HL-60 (cell line): Measurements from ENCODE around the gene PLCD4.

Experiments used
- GABPA ChIP-seq: IDR thresholded peaks from 2 replicates; pipeline ENCODE4 v1.6.1; 2012; ENCODE audit warnings: low read depth
- SPI1 ChIP-seq: IDR thresholded peaks from 2 replicates; pipeline ENCODE4 v1.6.1; 2012; ENCODE audit warnings: low read depth, mild to moderate bottlenecking, borderline replicate concordance
- TF ChIP-seq, protein P1 (sequence below): IDR thresholded peaks from one replicate; pipeline ENCODE4 v1.5.1; 2011; ENCODE audit warnings: low read length, control low read depth, inconsistent platforms; ENCODE audit not compliant: insufficient read depth
- TF ChIP-seq, protein P2 (sequence below): IDR thresholded peaks from 2 replicates; pipeline ENCODE4 v1.6.1; 2012; ENCODE audit warnings: low read depth; ENCODE audit not compliant: insufficient replicate concordance

DNA sequence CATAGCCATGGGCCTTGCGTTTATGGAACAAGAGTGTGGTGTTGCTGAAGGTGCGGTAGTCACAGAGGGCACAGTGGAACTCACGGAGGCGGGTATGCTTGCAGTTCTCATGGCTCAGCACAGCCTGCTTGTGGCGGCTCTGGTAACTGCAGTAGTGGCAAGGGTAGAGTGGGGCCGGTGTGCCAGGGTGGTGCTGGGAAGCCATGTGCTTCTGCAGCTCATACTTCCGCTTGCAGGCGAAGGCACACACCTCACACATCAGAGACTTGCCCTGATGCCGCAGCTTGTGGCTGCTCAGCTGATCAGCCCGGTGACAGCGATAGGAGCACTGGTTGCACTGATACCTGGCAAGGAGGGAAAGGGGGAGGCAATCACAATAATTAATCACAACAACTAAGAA is 37.0 kb downstream of the PLCD4 start:
- TF ChIP-seq, protein P1, sequence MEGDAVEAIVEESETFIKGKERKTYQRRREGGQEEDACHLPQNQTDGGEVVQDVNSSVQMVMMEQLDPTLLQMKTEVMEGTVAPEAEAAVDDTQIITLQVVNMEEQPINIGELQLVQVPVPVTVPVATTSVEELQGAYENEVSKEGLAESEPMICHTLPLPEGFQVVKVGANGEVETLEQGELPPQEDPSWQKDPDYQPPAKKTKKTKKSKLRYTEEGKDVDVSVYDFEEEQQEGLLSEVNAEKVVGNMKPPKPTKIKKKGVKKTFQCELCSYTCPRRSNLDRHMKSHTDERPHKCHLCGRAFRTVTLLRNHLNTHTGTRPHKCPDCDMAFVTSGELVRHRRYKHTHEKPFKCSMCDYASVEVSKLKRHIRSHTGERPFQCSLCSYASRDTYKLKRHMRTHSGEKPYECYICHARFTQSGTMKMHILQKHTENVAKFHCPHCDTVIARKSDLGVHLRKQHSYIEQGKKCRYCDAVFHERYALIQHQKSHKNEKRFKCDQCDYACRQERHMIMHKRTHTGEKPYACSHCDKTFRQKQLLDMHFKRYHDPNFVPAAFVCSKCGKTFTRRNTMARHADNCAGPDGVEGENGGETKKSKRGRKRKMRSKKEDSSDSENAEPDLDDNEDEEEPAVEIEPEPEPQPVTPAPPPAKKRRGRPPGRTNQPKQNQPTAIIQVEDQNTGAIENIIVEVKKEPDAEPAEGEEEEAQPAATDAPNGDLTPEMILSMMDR: no peak
- TF ChIP-seq GABPA (no peak), SPI1 (no peak)
- TF ChIP-seq, protein P2, sequence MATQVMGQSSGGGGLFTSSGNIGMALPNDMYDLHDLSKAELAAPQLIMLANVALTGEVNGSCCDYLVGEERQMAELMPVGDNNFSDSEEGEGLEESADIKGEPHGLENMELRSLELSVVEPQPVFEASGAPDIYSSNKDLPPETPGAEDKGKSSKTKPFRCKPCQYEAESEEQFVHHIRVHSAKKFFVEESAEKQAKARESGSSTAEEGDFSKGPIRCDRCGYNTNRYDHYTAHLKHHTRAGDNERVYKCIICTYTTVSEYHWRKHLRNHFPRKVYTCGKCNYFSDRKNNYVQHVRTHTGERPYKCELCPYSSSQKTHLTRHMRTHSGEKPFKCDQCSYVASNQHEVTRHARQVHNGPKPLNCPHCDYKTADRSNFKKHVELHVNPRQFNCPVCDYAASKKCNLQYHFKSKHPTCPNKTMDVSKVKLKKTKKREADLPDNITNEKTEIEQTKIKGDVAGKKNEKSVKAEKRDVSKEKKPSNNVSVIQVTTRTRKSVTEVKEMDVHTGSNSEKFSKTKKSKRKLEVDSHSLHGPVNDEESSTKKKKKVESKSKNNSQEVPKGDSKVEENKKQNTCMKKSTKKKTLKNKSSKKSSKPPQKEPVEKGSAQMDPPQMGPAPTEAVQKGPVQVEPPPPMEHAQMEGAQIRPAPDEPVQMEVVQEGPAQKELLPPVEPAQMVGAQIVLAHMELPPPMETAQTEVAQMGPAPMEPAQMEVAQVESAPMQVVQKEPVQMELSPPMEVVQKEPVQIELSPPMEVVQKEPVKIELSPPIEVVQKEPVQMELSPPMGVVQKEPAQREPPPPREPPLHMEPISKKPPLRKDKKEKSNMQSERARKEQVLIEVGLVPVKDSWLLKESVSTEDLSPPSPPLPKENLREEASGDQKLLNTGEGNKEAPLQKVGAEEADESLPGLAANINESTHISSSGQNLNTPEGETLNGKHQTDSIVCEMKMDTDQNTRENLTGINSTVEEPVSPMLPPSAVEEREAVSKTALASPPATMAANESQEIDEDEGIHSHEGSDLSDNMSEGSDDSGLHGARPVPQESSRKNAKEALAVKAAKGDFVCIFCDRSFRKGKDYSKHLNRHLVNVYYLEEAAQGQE: no peak
